Subcutaneous abdominal adipose tissue (tissue), 5 donors: ENCODE results near the gene ZFP3.
"Not testable (repeated sequence)": the region's sequence is repeated elsewhere in the genome, so short reads cannot be mapped to it uniquely, and the experiment has no call there.

Source experiments
- H3K27ac ChIP-seq: one replicate; pipeline ENCODE4 v1.7.0; 2013; ENCODE audit warnings: low read depth, mild to moderate bottlenecking, inconsistent platforms, low read length, moderate library complexity
- H3K27me3 ChIP-seq, 5 donors: one replicate each; pipeline ENCODE4 v1.7.0; 2013; ENCODE audit warnings: low read length in 5 of 5, inconsistent platforms in 1 of 5; ENCODE audit not compliant: control insufficient read depth in 5 of 5, insufficient read depth in 4 of 5
- H3K36me3 ChIP-seq, 5 donors: one replicate each; pipeline ENCODE4 v1.7.0; 2013; ENCODE audit warnings: low read length in 5 of 5; ENCODE audit not compliant: control insufficient read depth in 5 of 5, insufficient read depth in 5 of 5
- H3K4me1 ChIP-seq, 5 donors: one replicate each; pipeline ENCODE4 v1.7.0; 2013; ENCODE audit warnings: low read length in 5 of 5, mild to moderate bottlenecking in 3 of 5, moderate library complexity in 1 of 5; ENCODE audit not compliant: control insufficient read depth in 5 of 5, insufficient read depth in 5 of 5
- H3K4me3 ChIP-seq, 5 donors: one replicate each; pipeline ENCODE4 v1.7.0; 2013; ENCODE audit warnings: low read length in 5 of 5, low read depth in 1 of 5
- H3K9ac ChIP-seq, 5 donors: one replicate each; pipeline ENCODE4 v1.7.0; 2013; ENCODE audit warnings: low read length in 5 of 5, mild to moderate bottlenecking in 4 of 5, moderate library complexity in 3 of 5
- H3K9me3 ChIP-seq, 5 donors: one replicate each; pipeline ENCODE4 v1.7.0; 2013; ENCODE audit warnings: low read length in 5 of 5; ENCODE audit not compliant: control insufficient read depth in 5 of 5
- donor health status: healthy.
- donor health status: healthy.
- donor health status: healthy.
- donor health status: healthy.
- donor health status: healthy.

Gene ZFP3

GRCh38 chr17:5122586-5123342, 44.5 kb downstream of the ZFP3 start:
- peaks cover 2 to 22% (median 13%) of the 10 kb centered on the region in 5 donors for H3K27me3 ChIP-seq
- H3K36me3 ChIP-seq, result no peaks in the 10 kb centered on the region
- H3K4me3 ChIP-seq, result peak overlapping the region in 4 of 5 donors; percentile 39 to 66 (median 61)
- peaks cover 0 to 8% (median 4%) of the 10 kb centered on the region in 5 donors for H3K9me3 ChIP-seq
- no peak overlapping the region for H3K27ac ChIP-seq
- peak overlapping the region in 2 of 5 donors; percentile 39 to 59 for H3K9ac ChIP-seq
- peaks cover 2 to 15% (median 8%) of the 10 kb centered on the region in 5 donors for H3K4me1 ChIP-seq

- H3K27ac ChIP-seq, result no peak overlapping the region
- peaks cover 0 to 17% (median 8%) of the 10 kb centered on the region in 5 donors for H3K27me3 ChIP-seq
- peaks cover 2 to 15% (median 8%) of the 10 kb centered on the region in 5 donors for H3K4me1 ChIP-seq
- H3K4me3 ChIP-seq, result peak overlapping the region in 2 of 5 donors; percentile 57 to 65
- H3K9ac ChIP-seq, result no peak overlapping the region
- H3K36me3 ChIP-seq, result no peaks in the 10 kb centered on the region
- H3K9me3 ChIP-seq, result peaks cover 0 to 4% (median 0%) of the 10 kb centered on the region in 5 donors
Observed at GRCh38 chr17:5123343-5124124, 45.3 kb downstream of the ZFP3 start.

GRCh38 chr17:5124125-5124760, 46.0 kb downstream of the ZFP3 start:
- Histone ChIP-seq H3K27me3 (peaks cover 0 to 16% (median 8%) of the 10 kb centered on the region in 5 donors), H3K4me1 (peaks cover 2 to 15% (median 8%) of the 10 kb centered on the region in 5 donors)
- not testable (repeated sequence) for H3K9ac ChIP-seq, H3K27ac ChIP-seq, H3K9me3 ChIP-seq, H3K36me3 ChIP-seq, H3K4me3 ChIP-seq

GRCh38 chr17:5124896-5125295, 46.6 kb downstream of the ZFP3 start:
- H3K4me3 ChIP-seq, H3K9me3 ChIP-seq, H3K9ac ChIP-seq, H3K36me3 ChIP-seq, H3K27ac ChIP-seq: not testable (repeated sequence)
- peaks cover 2 to 15% (median 8%) of the 10 kb centered on the region in 5 donors for H3K4me1 ChIP-seq
- H3K27me3 ChIP-seq, result peaks cover 0 to 16% (median 9%) of the 10 kb centered on the region in 5 donors

GRCh38 chr17:5126719-5127488, 48.6 kb downstream of the ZFP3 start:
- no peak overlapping the region for H3K4me3 ChIP-seq
- no peaks in the 10 kb centered on the region for H3K9me3 ChIP-seq
- H3K36me3 ChIP-seq, result no peaks in the 10 kb centered on the region
- no peak overlapping the region for H3K9ac ChIP-seq
- H3K4me1 ChIP-seq, result peaks cover 2 to 15% (median 8%) of the 10 kb centered on the region in 5 donors
- no peak overlapping the region for H3K27ac ChIP-seq
- peaks cover 0 to 12% (median 9%) of the 10 kb centered on the region in 5 donors for H3K27me3 ChIP-seq

GRCh38 chr17:5127910-5128309, 49.6 kb downstream of the ZFP3 start:
- peaks cover under 1 to 7% (median 2%) of the 10 kb centered on the region in 5 donors for H3K4me1 ChIP-seq
- no peak overlapping the region for H3K4me3 ChIP-seq
- no peaks in the 10 kb centered on the region for H3K9me3 ChIP-seq
- no peak overlapping the region for H3K9ac ChIP-seq
- no peak overlapping the region for H3K27ac ChIP-seq
- no peaks in the 10 kb centered on the region for H3K36me3 ChIP-seq
- peaks cover 0 to 12% (median 9%) of the 10 kb centered on the region in 5 donors for H3K27me3 ChIP-seq

GRCh38 chr17:5128387-5128786, 50.1 kb downstream of the ZFP3 start:
- H3K4me3 ChIP-seq, H3K9me3 ChIP-seq, H3K27ac ChIP-seq, H3K4me1 ChIP-seq, H3K36me3 ChIP-seq, H3K9ac ChIP-seq: not testable (repeated sequence)
- peaks cover 0 to 11% (median 8%) of the 10 kb centered on the region in 5 donors for H3K27me3 ChIP-seq

- Histone ChIP-seq H3K27me3 (peaks cover 0 to 5% (median 4%) of the 10 kb centered on the region in 5 donors), H3K4me1 (peaks cover 0 to 5% (median 0%) of the 10 kb centered on the region in 5 donors), H3K36me3 (no peaks in the 10 kb centered on the region), H3K4me3 (no peak overlapping the region), H3K9ac (no peak overlapping the region), H3K9me3 (no peaks in the 10 kb centered on the region), H3K27ac (no peak overlapping the region)
Observed at GRCh38 chr17:5128905-5129535, 50.8 kb downstream of the ZFP3 start.

- H3K4me3 ChIP-seq, H3K9ac ChIP-seq, H3K27ac ChIP-seq, H3K4me1 ChIP-seq, H3K36me3 ChIP-seq, H3K9me3 ChIP-seq, H3K27me3 ChIP-seq: not testable (repeated sequence)
Observed at GRCh38 chr17:5129770-5130169, 51.5 kb downstream of the ZFP3 start.
